ENCODE results near the gene EPB41L4A.

EPB41L4A gene

DNA sequence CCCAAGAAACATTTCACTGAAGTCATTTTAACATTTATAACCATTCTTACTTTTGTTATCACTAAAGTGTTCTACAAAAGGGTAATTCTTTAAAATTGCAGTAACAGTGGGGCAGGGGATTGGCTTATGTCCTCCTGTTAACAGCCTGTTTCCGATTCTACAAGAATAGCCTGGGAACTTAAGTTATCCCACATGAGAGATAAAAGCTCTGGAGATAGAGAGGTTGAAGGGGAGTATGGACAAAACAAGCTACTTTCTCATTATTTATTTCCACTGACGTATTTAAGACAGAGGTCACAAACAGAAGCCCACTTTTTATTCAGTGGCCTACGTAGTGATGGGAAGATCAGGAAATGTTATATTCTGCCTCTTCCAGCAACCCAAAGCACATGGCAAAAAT is 98.7 kb downstream of the EPB41L4A start:
- Histone ChIP-seq H3K9ac (ENCODE audit: low read depth, low read length) (no peak overlapping the region), H3K36me3 (ENCODE audit: insufficient read depth, low read length) (no peaks in the 10 kb centered on the region), H3K9me3 (ENCODE audit: control insufficient read depth, insufficient read depth, low read length) (no peaks in the 10 kb centered on the region), H3K4me1 (ENCODE audit: insufficient read depth, low read length) (peaks cover 6% of the 10 kb centered on the region; the same call in 1 of the 2 replicates)

DNA sequence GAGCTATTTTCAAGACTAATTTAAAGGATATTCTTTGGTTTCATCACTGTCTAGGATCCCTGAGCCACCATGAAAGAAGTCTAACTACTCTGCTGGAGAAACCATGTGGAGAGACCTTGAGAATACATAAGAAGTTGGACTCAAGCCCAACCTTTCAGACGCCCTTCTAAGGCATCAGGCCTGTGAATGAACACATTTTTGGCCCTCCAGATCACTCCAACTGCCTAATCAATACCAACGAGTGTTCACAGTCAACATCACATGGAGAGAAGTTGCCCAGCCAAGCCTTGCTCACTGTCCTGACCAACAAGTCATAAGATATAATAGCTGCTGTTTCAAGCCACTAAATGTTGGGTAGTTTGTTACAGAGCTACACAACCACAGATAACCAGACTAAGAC is 100.7 kb downstream of the EPB41L4A start:
- Histone ChIP-seq H3K4me1 (ENCODE audit: insufficient read depth, low read length) (peaks cover 6% of the 10 kb centered on the region; the same call in 1 of the 2 replicates), H3K9ac (ENCODE audit: low read depth, low read length) (no peak overlapping the region), H3K9me3 (ENCODE audit: control insufficient read depth, insufficient read depth, low read length) (no peaks in the 10 kb centered on the region), H3K36me3 (ENCODE audit: insufficient read depth, low read length) (no peaks in the 10 kb centered on the region)

- H3K9ac ChIP-seq (ENCODE audit: low read depth, low read length) = no peak overlapping the region
- no peaks in the 10 kb centered on the region for H3K9me3 ChIP-seq (ENCODE audit: control insufficient read depth, insufficient read depth, low read length)
- no peaks in the 10 kb centered on the region for H3K36me3 ChIP-seq (ENCODE audit: insufficient read depth, low read length)
- H3K4me1 ChIP-seq (ENCODE audit: insufficient read depth, low read length) = peaks cover 6% of the 10 kb centered on the region; the same call in 1 of the 2 replicates
These were observed 101.2 kb downstream of the EPB41L4A start for GRCh38 chr5:112317866-112318265.

DNA sequence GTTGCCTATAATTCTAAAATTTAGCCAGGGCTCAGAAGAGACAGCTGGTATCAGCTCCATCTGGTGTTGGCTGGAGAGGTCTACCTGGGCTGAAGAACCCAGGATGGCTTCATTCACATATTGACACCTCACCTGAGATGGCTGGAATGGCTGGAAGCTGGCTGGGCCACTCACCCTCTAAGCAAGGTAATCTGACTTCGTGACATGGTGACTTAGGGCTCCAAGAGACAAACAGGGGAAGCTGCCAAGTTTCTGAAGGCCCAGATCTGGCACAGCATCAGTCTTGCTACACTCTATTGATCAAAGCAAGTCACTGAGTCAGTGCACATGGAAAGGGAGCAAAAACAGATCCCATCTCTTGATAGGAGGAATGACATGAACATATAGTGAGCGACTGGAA is 102.3 kb downstream of the EPB41L4A start:
- no peaks in the 10 kb centered on the region for H3K9me3 ChIP-seq (ENCODE audit: control insufficient read depth, insufficient read depth, low read length)
- H3K36me3 ChIP-seq (ENCODE audit: insufficient read depth, low read length) = no peaks in the 10 kb centered on the region
- H3K9ac ChIP-seq (ENCODE audit: low read depth, low read length) = no peak overlapping the region
- H3K4me1 ChIP-seq (ENCODE audit: insufficient read depth, low read length) = peaks cover 6% of the 10 kb centered on the region; the same call in 1 of the 2 replicates

- H3K4me1 ChIP-seq (ENCODE audit: insufficient read depth, low read length) = peaks cover 6% of the 10 kb centered on the region; the same call in 1 of the 2 replicates
- H3K9ac ChIP-seq (ENCODE audit: low read depth, low read length) = no peak overlapping the region
- H3K9me3 ChIP-seq (ENCODE audit: control insufficient read depth, insufficient read depth, low read length) = no peaks in the 10 kb centered on the region
- H3K36me3 ChIP-seq (ENCODE audit: insufficient read depth, low read length) = no peaks in the 10 kb centered on the region
These were observed 103.1 kb downstream of the EPB41L4A start for GRCh38 chr5:112316006-112316405.

GRCh38 chr5:112312295-112313275 is 106.5 kb downstream of the EPB41L4A start:
- H3K4me1 ChIP-seq (ENCODE audit: insufficient read depth, low read length) = peaks cover 6% of the 10 kb centered on the region; the same call in 1 of the 2 replicates
- H3K9me3 ChIP-seq (ENCODE audit: control insufficient read depth, insufficient read depth, low read length) = no peaks in the 10 kb centered on the region
- no peaks in the 10 kb centered on the region for H3K36me3 ChIP-seq (ENCODE audit: insufficient read depth, low read length)
- H3K9ac ChIP-seq (ENCODE audit: low read depth, low read length) = no peak overlapping the region

DNA sequence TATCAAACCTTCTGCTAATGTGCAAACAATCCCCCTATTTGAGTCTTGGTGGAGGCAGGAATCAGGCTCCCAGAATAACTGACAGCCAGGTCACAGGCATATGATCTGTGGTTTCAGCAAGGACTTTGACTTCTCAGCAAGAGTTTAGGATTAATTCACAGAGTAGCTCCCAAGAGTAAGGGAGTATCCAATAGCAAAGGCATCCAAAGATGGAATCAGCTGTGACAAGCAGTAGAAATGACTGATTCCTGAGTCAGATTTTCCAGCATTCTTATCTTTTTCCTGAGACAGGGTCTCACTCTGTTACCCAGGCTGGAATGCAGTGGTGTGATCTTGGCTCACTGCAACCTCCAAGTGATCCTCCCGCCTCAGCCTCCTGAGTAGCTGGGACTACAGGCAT is 108.3 kb downstream of the EPB41L4A start:
- Histone ChIP-seq H3K9ac (ENCODE audit: low read depth, low read length) (no peak overlapping the region), H3K36me3 (ENCODE audit: insufficient read depth, low read length) (no peaks in the 10 kb centered on the region), H3K4me1 (ENCODE audit: insufficient read depth, low read length) (no peaks in the 10 kb centered on the region; the same call in 1 of the 2 replicates), H3K9me3 (ENCODE audit: control insufficient read depth, insufficient read depth, low read length) (no peaks in the 10 kb centered on the region)

GRCh38 chr5:112308608-112309007 is 110.5 kb downstream of the EPB41L4A start:
- Histone ChIP-seq H3K36me3 (ENCODE audit: insufficient read depth, low read length) (no peaks in the 10 kb centered on the region), H3K9ac (ENCODE audit: low read depth, low read length) (no peak overlapping the region), H3K4me1 (ENCODE audit: insufficient read depth, low read length) (no peaks in the 10 kb centered on the region), H3K9me3 (ENCODE audit: control insufficient read depth, insufficient read depth, low read length) (no peaks in the 10 kb centered on the region)

GRCh38 chr5:112306956-112307355 is 112.1 kb downstream of the EPB41L4A start:
- Histone ChIP-seq H3K36me3 (ENCODE audit: insufficient read depth, low read length) (no peaks in the 10 kb centered on the region), H3K4me1 (ENCODE audit: insufficient read depth, low read length) (no peaks in the 10 kb centered on the region), H3K9ac (ENCODE audit: low read depth, low read length) (no peak overlapping the region), H3K9me3 (ENCODE audit: control insufficient read depth, insufficient read depth, low read length) (no peaks in the 10 kb centered on the region)

DNA sequence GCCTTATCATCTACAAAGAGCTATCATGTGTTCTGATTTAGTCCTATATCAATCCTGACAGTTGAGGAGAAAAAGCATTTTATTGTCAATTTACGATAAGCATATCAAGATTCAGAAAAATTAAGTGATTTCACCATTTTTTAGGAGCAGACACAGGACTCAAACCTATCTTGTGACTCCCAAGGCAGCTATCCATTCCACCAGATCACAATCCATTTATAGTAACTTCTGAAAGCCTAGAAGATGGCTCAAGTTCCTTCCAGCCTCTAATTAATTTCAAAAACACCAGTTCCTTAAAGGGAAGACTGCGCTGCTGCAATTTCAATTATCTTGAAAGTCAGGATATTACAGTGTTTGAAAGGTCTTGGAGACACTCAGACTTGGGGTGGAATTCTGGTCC is 114.3 kb downstream of the EPB41L4A start:
- no peak overlapping the region for H3K9ac ChIP-seq (ENCODE audit: low read depth, low read length)
- no peaks in the 10 kb centered on the region for H3K9me3 ChIP-seq (ENCODE audit: control insufficient read depth, insufficient read depth, low read length)
- no peaks in the 10 kb centered on the region for H3K4me1 ChIP-seq (ENCODE audit: insufficient read depth, low read length)
- no peaks in the 10 kb centered on the region for H3K36me3 ChIP-seq (ENCODE audit: insufficient read depth, low read length)

DNA sequence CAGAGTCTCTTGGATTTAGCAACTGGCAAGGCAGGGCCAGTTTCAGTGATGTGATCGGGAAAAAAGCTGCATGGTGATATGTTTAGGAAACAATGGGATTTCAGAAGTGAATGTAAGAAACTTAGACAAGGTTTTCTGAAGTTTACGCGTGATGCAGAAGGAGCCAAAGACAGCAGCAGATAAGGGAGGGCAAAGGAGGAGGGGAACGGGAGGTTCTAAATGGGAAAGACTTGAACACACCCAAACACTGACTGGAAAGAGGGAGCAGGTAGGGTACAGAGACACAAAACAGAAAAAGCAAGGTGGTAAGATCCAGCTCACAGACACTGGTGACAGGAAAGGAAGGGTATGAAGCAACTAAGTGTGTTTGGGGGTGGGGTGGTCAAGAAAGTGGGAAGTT is 115.4 kb downstream of the EPB41L4A start:
- Histone ChIP-seq H3K36me3 (ENCODE audit: insufficient read depth, low read length) (no peaks in the 10 kb centered on the region), H3K9me3 (ENCODE audit: control insufficient read depth, insufficient read depth, low read length) (no peaks in the 10 kb centered on the region), H3K9ac (ENCODE audit: low read depth, low read length) (no peak overlapping the region), H3K4me1 (ENCODE audit: insufficient read depth, low read length) (no peaks in the 10 kb centered on the region)

DNA sequence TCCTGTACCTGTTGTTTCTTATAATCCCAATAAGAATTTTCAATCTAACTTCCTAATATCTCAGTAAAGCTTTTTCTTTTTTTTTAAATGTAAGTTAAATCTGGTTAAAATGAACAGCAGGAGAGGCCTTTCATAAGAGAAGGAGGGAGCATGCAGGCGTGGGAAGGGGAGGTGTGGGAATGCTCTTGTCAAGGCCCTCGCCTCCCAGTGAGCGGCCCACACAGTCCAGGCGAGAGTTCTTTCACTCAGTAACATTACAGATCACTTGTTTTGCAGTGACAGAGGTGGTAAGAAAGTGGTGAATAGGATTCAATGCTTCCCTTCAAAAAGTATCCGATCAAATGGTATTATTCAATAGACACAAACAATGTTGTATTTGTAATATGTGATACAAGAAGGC is 125.0 kb downstream of the EPB41L4A start:
- Histone ChIP-seq H3K36me3 (ENCODE audit: insufficient read depth, low read length) (no peaks in the 10 kb centered on the region), H3K4me1 (ENCODE audit: insufficient read depth, low read length) (no peaks in the 10 kb centered on the region), H3K9ac (ENCODE audit: low read depth, low read length) (no peak overlapping the region), H3K9me3 (ENCODE audit: control insufficient read depth, insufficient read depth, low read length) (no peaks in the 10 kb centered on the region)

- H3K4me1 ChIP-seq (ENCODE audit: insufficient read depth, low read length) = no peaks in the 10 kb centered on the region
- no peaks in the 10 kb centered on the region for H3K9me3 ChIP-seq (ENCODE audit: control insufficient read depth, insufficient read depth, low read length)
- no peak overlapping the region for H3K9ac ChIP-seq (ENCODE audit: low read depth, low read length)
- no peaks in the 10 kb centered on the region for H3K36me3 ChIP-seq (ENCODE audit: insufficient read depth, low read length)
These were observed 125.5 kb downstream of the EPB41L4A start for GRCh38 chr5:112293587-112293986.

DNA sequence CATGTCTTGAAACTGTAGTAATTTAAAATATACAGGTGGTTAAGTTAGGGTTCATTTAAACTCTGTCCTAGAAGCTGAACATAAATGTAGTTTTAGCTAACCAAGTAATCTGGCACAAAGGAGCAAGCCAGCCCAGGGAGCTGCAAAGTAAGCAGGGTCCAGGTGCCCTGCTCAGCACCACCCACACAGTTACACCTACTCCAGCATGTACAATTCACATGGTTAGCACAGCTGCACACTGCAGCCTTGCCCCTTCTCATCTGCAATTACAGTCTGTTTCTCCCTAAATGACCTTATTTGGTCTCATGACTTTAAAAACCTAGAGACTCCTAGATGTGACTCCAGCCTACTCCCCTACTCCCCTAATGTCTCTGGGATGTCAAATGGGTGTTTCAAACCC is 128.4 kb downstream of the EPB41L4A start:
- H3K9me3 ChIP-seq (ENCODE audit: control insufficient read depth, insufficient read depth, low read length) = no peaks in the 10 kb centered on the region
- no peaks in the 10 kb centered on the region for H3K4me1 ChIP-seq (ENCODE audit: insufficient read depth, low read length)
- H3K36me3 ChIP-seq (ENCODE audit: insufficient read depth, low read length) = no peaks in the 10 kb centered on the region
- H3K9ac ChIP-seq (ENCODE audit: low read depth, low read length) = no peak overlapping the region

DNA sequence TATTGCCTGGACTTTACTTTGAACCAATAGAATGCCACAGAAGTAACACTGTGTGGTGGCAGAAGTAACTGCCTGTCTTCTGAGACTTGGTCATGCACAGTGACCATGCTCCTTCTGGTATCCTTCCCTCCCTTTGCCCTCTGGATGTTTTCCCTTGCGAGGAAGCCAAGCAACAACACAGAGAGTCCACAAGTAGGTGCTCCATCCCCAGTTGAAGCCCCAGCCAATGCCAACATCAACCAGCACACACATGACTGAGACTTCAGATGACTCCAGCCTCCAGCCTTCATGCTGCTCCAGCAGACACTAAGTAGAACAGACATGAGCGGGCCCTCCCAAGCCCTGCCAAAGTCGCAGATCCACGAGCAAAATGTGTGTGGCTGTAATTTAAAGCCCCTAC is 129.6 kb downstream of the EPB41L4A start:
- no peak overlapping the region for H3K9ac ChIP-seq (ENCODE audit: low read depth, low read length)
- no peaks in the 10 kb centered on the region for H3K9me3 ChIP-seq (ENCODE audit: control insufficient read depth, insufficient read depth, low read length)
- H3K36me3 ChIP-seq (ENCODE audit: insufficient read depth, low read length) = no peaks in the 10 kb centered on the region
- H3K4me1 ChIP-seq (ENCODE audit: insufficient read depth, low read length) = no peaks in the 10 kb centered on the region
